ENCODE data around the gene TSPEAR. TPM values are rescaled to one million over a fixed set of nuclear protein-coding genes. Genes with fewer than 3 reads are reported as not detected.
A peak's percentile ranks its signal among the peaks of the same experiment; 100 is the strongest.

TSPEAR gene
- total and polyA plus RNA-seq, 2 of the 13 experiments (the other 11 are each of a cell fraction or from before 2014, with no cell fraction given): 0.07 to 0.32 TPM

GRCh38 chr21:44525391-44526095, 185.8 kb downstream of the TSPEAR start:
- H3K27ac ChIP-seq (ENCODE audit: extremely low read length, insufficient read depth, low read length): no peak overlapping the region
- no TSS peak for BruUV-seq (replicated peaks)
- H4K20me1 ChIP-seq (ENCODE audit: insufficient read depth, low read length): no peaks in the 10 kb centered on the region
- no peak overlapping the region for H3K4me3 ChIP-seq (replicated peaks in 1 of 3; ENCODE audit: insufficient read depth in 1 of 3, low read depth in 2 of 3, low read length in 3 of 3)
- peak; percentile 23 for DNase-seq (ENCODE audit: low spot score)
- H3K9me3 ChIP-seq (ENCODE audit: low read length): no peaks in the 10 kb centered on the region
- peak overlapping the region; percentile 9; the same call in 1 of the 2 replicates for H3K4me2 ChIP-seq (ENCODE audit: low read depth, low read length)
- peaks cover 21% of the 10 kb centered on the region for H3K4me1 ChIP-seq (ENCODE audit: insufficient read depth, low read length)
- H3K9ac ChIP-seq (ENCODE audit: insufficient read depth, low read depth, low read length): no peak overlapping the region
- no peak for FAIRE-seq
- H3K79me2 ChIP-seq (ENCODE audit: insufficient read depth, low read length): no peaks in the 10 kb centered on the region
- ChIA-PET CTCF (ENCODE audit: low intra/inter-chr PET ratio, low total read pairs) (no interaction called here), POLR2A (no interaction called here)
- WGBS (ENCODE audit: low lambda C conversion rate): 60% methylated on average over 8 of the region's 20 CpGs
- peaks cover 0 to 6% of the 10 kb centered on the region in 2 experiments; a peak in 1 of 5 replicates for H3K27me3 ChIP-seq (ENCODE audit: control insufficient read depth in 1 of 2, insufficient read depth in 2 of 2, low read length in 2 of 2)
- ATAC-seq: no peak
- no peaks in the 10 kb centered on the region for H3K36me3 ChIP-seq (replicated peaks in 1 of 2; ENCODE audit: control insufficient read depth in 1 of 2, insufficient read depth in 2 of 2, low read length in 2 of 2)
- intact Hi-C loops (cut with micrococcal nuclease; ENCODE audit: unreplicated experiment): no loop called here
- in situ Hi-C loops (cut with HindIII; ENCODE audit: extremely low pct_ligation_motif_present, low pct_unique_long_range_greater_than_20kb): no loop called here
- no peak overlapping the region for H2AFZ ChIP-seq (ENCODE audit: low read length)
- TF ChIP-seq FOXC1 (CRISPR knock-in tag; IDR thresholded peaks at IDR 0.05; ENCODE audit: borderline replicate concordance) (no peak), RXRB (CRISPR knock-in tag; IDR thresholded peaks at IDR 0.05; ENCODE audit: borderline replicate concordance) (no peak), RXRA (CRISPR knock-in tag; IDR thresholded peaks at IDR 0.05) (no peak), ZFYVE20 (CRISPR knock-in tag; IDR thresholded peaks at IDR 0.05; ENCODE audit: borderline replicate concordance, low read depth) (no peak), REPIN1 (CRISPR knock-in tag; IDR thresholded peaks at IDR 0.05; ENCODE audit: borderline replicate concordance, low read depth) (no peak), NRL (CRISPR knock-in tag; IDR thresholded peaks at IDR 0.05; ENCODE audit: borderline replicate concordance) (no peak), ZNF687 (CRISPR knock-in tag; IDR thresholded peaks at IDR 0.05) (peak; percentile 47; the same call in 1 of the 2 replicates), MAX (IDR thresholded peaks at IDR 0.05) (peak; percentile 12; the same call in 1 of the 2 replicates), ZNF605 (CRISPR knock-in tag; IDR thresholded peaks at IDR 0.05) (no peak), DNMT1 (CRISPR knock-in tag; IDR thresholded peaks at IDR 0.05) (no peak), YY1 (IDR thresholded peaks at IDR 0.05; ENCODE audit: insufficient read depth, insufficient replicate concordance, low read depth, low read length) (no peak), ZBTB49 (CRISPR knock-in tag; IDR thresholded peaks at IDR 0.05; ENCODE audit: borderline replicate concordance) (no peak), MEF2D (CRISPR knock-in tag; IDR thresholded peaks at IDR 0.05) (0 out of 2 replicates have a peak, but pooled peaks have one; percentile 14)
